Central memory CD8-positive, alpha-beta T cell (primary cell): ENCODE measurements around the gene ABCA3.
A peak's percentile ranks its signal among the peaks of the same experiment; 100 is the strongest.
"Not testable (repeated sequence)": the region's sequence is repeated elsewhere in the genome, so short reads cannot be mapped to it uniquely, and the experiment has no call there.

Experiments
- ATAC-seq: fragments of 150-1000 bp; cut with Tn5 transposase; replicated peaks from 2 replicates; pipeline ENCODE4 v1.10.0; 2022; ENCODE audit warnings: mild to moderate bottlenecking, moderate FRiP score, moderate number of reproducible peaks; ENCODE audit not compliant: poor library complexity, severe bottlenecking; ENCODE audit errors: extremely low read depth
- DNase-seq, 2 donors: peaks; one replicate each; pipeline ENCODE4 v3.0.0; 2021; ENCODE audit warnings: low spot score in 2 of 2
- H3K27ac Mint-ChIP-seq: one replicate; pipeline ENCODE4 v1.8.0; 2022; ENCODE audit warnings: low read depth, mild to moderate bottlenecking, moderate library complexity, mixed read lengths
- H3K27me3 Mint-ChIP-seq: one replicate; pipeline ENCODE4 v1.8.0; 2022; ENCODE audit warnings: mixed read lengths
- H3K36me3 Mint-ChIP-seq: one replicate; pipeline ENCODE4 v1.8.0; 2022; ENCODE audit warnings: mild to moderate bottlenecking, moderate library complexity, mixed read lengths; ENCODE audit not compliant: insufficient read depth
- H3K4me1 Mint-ChIP-seq: one replicate; pipeline ENCODE4 v1.8.0; 2022; ENCODE audit warnings: mixed read lengths
- H3K4me3 Mint-ChIP-seq: one replicate; pipeline ENCODE4 v1.8.0; 2022; ENCODE audit warnings: mild to moderate bottlenecking, moderate library complexity, mixed read lengths
- H3K9me3 Mint-ChIP-seq: one replicate; pipeline ENCODE4 v1.8.0; 2022; ENCODE audit warnings: mixed read lengths

Gene ABCA3

DNA sequence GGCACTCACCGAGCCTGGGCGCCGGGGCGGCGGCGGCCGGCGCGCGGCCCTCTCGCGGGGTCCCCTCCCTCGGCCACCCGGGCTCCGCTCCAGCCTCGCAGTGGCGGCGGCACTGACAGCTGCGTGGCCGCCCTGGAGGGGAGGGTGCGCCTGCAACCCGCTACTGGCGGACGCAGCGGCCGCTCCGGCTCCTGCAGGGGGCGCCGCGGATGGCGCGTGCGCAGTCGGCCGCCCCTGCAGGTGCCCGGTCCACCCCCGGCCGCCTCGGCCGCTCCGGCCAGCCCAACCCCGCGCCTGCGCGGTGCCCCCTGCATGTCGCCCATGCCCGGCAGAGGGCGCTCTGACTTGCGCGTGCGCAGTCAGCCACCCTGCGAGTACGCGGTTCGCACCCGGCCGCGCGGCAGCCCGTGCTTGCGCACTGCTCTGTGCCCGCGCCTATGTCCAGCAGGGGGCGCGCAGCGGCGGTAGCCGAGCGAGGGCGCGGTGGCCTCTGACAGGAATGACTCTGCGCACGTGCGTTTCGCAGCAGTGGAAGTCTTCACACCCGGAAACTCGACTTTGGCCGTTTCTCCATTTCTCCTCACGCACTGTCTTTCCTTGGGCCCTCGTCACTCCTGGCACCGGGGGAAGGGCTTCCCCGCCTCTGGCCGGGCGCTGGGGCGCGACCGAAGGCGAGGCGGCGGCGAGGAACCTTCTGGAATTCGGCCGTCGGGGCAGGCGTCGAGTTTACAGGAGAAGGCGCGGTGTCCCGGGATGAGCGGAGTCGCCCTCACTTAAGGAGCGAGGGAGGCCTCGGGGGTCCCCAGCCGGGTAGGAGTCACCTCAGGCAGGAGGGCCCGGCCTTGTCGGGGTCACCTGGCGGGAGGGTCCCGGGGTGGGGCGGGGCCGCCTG, at the start of gene ABCA3:
ABCA3 (minus strand) TSS at position 165 of the 892 bp plus-strand sequence. CDS start 14,262 bp downstream, outside the sequence.
- Mint-ChIP-seq H3K27me3 (no peaks in the 10 kb centered on the region), H3K36me3 (peaks cover 7% of the 10 kb centered on the region), H3K9me3 (no peaks in the 10 kb centered on the region), H3K4me3 (peak within 1 kb of the TSS; percentile 82), H3K4me1 (peaks cover 17% of the 10 kb centered on the region), H3K27ac (peak within 1 kb of the TSS; percentile 35)
- DNase-seq (peak; percentile 90 to 95), ATAC-seq (peak; percentile 94)

DNA sequence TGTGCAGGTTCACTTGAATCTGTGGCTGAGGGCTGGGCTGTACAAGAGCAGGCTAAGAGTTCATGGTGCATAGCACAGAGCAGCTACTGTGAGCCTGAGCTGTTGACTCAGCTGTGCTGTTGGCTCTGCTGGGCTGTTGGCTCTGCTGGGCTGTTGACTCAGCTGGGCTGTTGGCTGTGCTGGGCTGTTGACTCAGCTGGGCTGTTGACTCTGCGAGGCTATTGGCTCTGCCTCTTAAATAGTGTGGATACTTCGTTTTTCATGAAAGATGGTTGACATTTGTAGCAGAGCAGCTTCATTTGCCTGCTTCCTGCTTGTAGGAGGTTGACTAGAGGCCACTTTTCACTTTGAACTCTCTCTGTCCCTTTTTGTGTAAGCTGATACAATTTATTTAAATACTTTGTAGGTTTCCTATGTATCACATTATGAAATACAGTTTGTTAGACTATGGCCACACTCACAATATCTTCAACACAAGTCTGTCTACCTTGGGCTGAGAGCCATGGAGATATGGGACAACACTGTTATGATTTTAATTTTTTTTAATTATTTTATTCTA, 48.4 kb upstream of the ABCA3 start:
- Mint-ChIP-seq H3K9me3 (peaks cover 5% of the 10 kb centered on the region), H3K36me3 (peaks cover 2% of the 10 kb centered on the region), H3K4me3 (no peak overlapping the region), H3K27ac (no peak overlapping the region), H3K4me1 (no peaks in the 10 kb centered on the region), H3K27me3 (peaks cover 10% of the 10 kb centered on the region)
- ATAC-seq (no peak), DNase-seq (no peak)

DNA sequence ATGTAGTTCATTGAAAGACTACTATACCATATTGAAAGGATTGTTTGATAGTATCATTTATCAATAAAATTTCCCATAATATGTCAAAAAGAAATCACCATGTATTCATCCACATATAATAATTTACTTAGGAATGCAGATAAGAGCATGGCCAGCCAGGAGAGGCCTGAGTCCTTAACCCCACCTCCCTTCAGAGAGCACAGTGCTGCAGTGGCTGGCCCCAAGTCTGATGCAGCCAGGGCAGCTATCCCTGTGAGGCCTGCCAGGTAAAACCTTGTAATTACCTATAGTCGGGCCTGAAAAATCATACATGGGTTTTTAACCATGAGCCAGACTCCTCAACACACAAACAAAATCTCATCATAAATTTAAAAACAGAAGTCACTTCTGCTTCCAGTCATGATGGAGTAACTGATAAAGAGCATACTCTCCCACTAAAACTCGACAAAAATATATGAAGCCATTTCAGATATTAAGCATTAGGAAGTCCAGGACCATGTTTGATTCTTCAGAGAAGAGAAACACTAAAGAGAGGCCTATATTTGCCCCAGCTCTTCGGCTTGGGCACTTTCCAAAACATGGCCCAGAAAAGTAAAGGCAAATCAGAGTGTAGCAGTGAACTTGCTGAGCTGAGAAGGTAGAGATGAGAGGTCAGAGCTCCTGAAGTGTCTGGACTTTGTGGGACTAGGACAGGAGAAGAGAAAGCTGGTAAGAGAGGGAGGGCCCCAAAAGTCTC, 47.8 kb upstream of the ABCA3 start:
- H3K27ac Mint-ChIP-seq = no peak overlapping the region
- H3K9me3 Mint-ChIP-seq = peaks cover 5% of the 10 kb centered on the region
- no peak for ATAC-seq
- H3K4me3 Mint-ChIP-seq = no peak overlapping the region
- peaks cover under 1% of the 10 kb centered on the region for H3K36me3 Mint-ChIP-seq
- peaks cover 10% of the 10 kb centered on the region for H3K27me3 Mint-ChIP-seq
- no peak for DNase-seq
- no peaks in the 10 kb centered on the region for H3K4me1 Mint-ChIP-seq

DNA sequence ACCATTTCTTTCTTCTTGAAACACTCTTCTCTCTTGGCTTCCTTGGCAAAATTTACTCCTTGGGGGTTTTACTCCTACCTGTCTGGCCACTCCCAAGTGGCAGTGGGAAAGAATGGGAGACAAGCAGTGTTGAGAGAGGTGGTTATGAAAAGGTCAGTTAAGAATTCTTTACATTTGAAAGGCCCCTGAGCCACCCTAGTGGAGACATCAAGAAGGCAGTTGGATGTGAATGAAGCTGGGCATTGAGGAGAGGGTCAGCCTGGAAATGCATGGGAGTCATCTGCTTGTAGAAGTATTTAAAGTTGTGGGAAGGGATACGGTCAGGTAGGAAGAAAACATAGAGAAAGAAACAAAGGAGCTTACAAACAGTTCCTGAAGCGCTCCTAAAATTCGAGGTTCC, 46.5 kb upstream of the ABCA3 start:
- DNase-seq (no peak), ATAC-seq (no peak)
- H3K27me3 Mint-ChIP-seq = peaks cover 10% of the 10 kb centered on the region
- H3K27ac Mint-ChIP-seq = no peak overlapping the region
- no peaks in the 10 kb centered on the region for H3K4me1 Mint-ChIP-seq
- peaks cover 5% of the 10 kb centered on the region for H3K9me3 Mint-ChIP-seq
- H3K4me3 Mint-ChIP-seq = no peak overlapping the region
- H3K36me3 Mint-ChIP-seq = no peaks in the 10 kb centered on the region

DNA sequence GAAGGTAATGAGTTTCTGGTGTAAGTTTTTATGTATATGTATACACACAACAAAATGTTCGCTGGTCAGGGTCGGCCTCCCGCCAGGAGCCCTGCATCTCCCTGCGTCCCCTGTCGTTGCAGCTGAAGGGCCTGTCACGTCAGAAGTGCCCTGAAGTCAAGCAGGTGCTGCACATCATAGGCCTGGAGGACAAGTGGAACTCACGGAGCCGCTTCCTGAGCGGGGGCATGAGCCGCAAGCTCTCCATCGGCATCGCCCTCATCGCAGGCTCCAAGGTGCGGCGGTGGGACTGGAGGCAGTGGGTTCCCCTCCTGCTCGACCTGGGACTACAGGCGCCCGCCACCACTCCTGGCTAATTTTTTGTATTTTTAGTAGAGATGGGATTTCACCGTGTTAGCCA, 45.5 kb upstream of the ABCA3 start:
- peaks cover 11% of the 10 kb centered on the region for H3K27me3 Mint-ChIP-seq
- H3K27ac Mint-ChIP-seq, DNase-seq, H3K36me3 Mint-ChIP-seq, H3K4me3 Mint-ChIP-seq, ATAC-seq, H3K9me3 Mint-ChIP-seq, H3K4me1 Mint-ChIP-seq: not testable (repeated sequence)

DNA sequence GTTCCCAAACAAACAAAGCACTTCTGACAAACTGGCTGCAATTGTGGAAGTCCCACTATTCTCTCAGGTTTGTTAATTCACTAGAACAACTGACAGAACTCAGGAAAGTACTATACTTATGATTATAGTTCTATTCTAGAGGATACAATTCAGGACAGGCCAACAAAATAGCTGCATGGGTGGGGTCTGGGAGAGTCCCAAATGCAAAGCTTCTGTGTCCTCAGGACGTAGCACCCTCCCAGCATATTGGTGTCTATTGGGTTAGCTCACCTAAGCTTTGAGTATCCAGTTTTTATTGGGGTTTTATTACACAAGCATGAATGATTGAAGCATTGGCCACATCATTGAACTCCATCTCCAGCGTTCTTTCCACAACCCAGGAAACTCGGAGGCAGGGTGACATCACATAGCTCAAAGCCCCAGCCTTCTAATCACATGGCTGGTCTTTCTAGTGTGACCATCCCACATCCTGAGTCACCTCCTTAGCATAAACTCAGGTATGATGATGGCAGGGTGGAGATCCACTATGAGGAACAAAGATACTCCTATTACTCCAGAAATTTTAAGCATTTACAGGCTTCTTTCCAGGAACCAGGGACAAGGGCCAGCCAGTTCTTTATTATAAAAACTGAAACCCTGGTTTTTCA, 44.8 kb upstream of the ABCA3 start:
- no peaks in the 10 kb centered on the region for H3K4me1 Mint-ChIP-seq
- DNase-seq (no peak), ATAC-seq (no peak)
- H3K27ac Mint-ChIP-seq = no peak overlapping the region
- peaks cover 5% of the 10 kb centered on the region for H3K9me3 Mint-ChIP-seq
- H3K27me3 Mint-ChIP-seq = peaks cover 11% of the 10 kb centered on the region
- H3K4me3 Mint-ChIP-seq = no peak overlapping the region
- H3K36me3 Mint-ChIP-seq = no peaks in the 10 kb centered on the region

DNA sequence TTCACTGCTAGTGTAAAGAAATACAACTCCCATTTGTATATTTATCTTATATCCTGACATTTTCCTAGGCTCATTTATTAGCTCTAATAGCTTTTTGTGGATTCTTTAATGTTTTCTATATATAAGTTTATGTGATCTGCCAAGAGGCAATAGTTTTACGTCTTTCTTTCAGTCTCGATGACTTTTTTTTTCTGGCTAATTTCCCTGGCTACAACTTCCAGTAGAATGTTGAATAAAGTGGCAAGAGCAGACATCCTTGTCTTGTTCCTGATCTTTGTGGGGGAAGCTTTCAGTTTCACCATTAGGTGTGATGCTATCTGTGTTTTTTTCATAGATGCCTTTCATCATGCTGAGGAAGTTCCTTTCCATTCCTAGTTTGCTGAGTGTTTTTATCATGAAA, 43.9 kb upstream of the ABCA3 start:
- Mint-ChIP-seq H3K27ac (no peak overlapping the region), H3K9me3 (peaks cover 5% of the 10 kb centered on the region), H3K27me3 (peaks cover 11% of the 10 kb centered on the region), H3K36me3 (no peaks in the 10 kb centered on the region), H3K4me1 (no peaks in the 10 kb centered on the region), H3K4me3 (no peak overlapping the region)
- DNase-seq (no peak), ATAC-seq (no peak)

DNA sequence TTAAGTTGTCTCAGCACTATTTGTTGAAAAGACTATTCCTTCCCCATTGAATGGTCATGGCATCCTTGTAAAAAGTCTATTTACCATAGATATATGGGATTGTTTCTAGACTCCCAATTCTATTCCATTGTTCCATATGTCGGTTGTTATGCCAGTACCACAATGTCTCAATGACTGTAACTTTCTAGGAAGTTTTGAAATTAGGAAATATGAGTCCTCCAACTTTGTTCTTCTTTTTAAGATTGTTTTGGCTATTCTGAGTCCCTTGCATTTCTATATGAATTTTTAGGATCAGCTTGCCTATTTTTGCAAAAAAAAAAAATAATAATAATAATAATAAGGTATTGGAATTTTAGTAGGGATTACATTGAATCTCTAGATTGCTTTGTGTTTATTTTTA, 43.0 kb upstream of the ABCA3 start:
- H3K4me1 Mint-ChIP-seq = no peaks in the 10 kb centered on the region
- no peak overlapping the region for H3K27ac Mint-ChIP-seq
- no peak overlapping the region for H3K4me3 Mint-ChIP-seq
- no peak for DNase-seq
- H3K9me3 Mint-ChIP-seq = peaks cover 2% of the 10 kb centered on the region
- no peaks in the 10 kb centered on the region for H3K36me3 Mint-ChIP-seq
- peaks cover 11% of the 10 kb centered on the region for H3K27me3 Mint-ChIP-seq
- ATAC-seq = no peak

DNA sequence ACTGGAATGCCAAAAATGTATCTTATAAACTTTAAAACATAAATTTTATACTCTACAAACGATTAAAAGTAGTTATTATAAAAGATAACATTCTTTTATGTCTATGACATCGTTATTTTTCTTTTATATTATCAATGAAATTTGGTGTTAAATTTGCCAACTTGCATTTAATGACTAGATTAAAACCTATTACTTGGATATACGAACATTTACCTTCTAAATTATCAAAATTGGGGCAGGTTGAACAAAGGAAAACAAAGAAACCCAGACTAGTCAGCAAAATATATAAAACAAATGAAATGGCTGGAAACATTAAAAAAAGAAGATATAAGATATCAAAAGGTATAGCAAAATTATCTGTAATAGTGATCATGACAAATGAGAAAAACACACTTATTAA, 34.1 kb upstream of the ABCA3 start:
- ATAC-seq (no peak), DNase-seq (no peak)
- H3K9me3 Mint-ChIP-seq = no peaks in the 10 kb centered on the region
- no peaks in the 10 kb centered on the region for H3K4me1 Mint-ChIP-seq
- H3K27ac Mint-ChIP-seq = no peak overlapping the region
- H3K27me3 Mint-ChIP-seq = peaks cover 28% of the 10 kb centered on the region
- H3K36me3 Mint-ChIP-seq = no peaks in the 10 kb centered on the region
- no peak overlapping the region for H3K4me3 Mint-ChIP-seq

DNA sequence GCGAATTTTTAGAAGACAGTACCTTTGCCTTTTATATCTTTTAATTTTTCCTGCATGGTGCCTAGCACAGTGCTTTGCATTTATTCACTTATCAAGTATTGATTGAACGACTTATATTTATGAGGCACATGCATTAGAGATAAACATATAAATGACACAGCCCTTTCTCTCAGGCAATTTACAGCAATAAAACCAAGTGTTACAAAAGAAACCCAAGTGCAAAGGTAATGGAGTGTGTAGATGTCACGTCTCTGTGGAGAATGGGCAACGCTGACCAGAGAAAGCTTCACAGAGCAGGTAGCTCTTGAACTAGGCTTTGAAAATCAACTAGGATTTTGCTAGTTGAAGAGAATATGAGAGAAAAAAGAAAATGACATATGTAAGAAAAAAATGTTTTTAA, 32.6 kb upstream of the ABCA3 start:
- DNase-seq = no peak
- Mint-ChIP-seq H3K36me3 (no peaks in the 10 kb centered on the region), H3K27me3 (peaks cover 40% of the 10 kb centered on the region), H3K9me3 (no peaks in the 10 kb centered on the region), H3K4me1 (no peaks in the 10 kb centered on the region), H3K27ac (no peak overlapping the region), H3K4me3 (no peak overlapping the region)
- ATAC-seq = no peak

DNA sequence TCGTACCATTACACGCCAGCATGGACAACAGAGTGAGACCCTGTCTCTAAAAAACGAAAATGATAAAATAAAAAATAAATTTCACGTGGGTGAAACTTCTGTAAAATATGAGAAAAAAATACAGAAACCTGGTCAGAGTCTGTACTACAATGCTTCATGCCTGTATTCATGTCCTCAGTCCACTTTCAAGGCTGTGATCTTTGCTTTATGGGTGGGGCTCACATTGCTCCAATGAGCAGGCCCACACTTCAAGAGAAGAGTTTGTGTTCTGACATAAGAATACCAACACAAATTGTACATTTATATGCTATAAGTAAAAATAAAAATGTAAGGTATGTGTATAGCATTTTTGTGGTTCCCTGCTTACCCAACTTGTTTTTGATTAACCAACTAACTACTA, 32.2 kb upstream of the ABCA3 start:
- no peak for ATAC-seq

DNA sequence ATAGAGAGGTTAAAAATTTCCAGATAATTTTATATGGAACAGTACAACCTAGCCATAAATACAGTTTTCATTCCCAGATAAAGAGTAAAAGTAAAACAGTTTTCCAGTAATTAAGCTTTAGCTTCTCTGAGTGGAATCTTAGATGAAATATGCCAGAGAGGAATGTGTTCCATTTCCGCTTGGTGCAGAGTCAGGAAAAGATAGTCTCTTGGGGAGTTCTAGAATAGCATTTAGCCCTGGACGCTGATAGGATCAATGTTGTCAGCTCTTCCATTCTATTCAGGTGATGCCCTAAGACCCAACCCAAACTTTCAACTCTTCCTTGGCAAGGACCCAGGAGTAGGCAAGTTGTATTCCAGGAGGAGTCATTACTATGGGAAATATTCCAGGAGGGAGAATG, 30.9 kb upstream of the ABCA3 start:
- H3K27ac Mint-ChIP-seq = no peak overlapping the region
- peaks cover 54% of the 10 kb centered on the region for H3K27me3 Mint-ChIP-seq
- H3K4me3 Mint-ChIP-seq = no peak overlapping the region
- no peaks in the 10 kb centered on the region for H3K9me3 Mint-ChIP-seq
- H3K36me3 Mint-ChIP-seq = no peaks in the 10 kb centered on the region
- ATAC-seq = no peak
- DNase-seq = no peak
- H3K4me1 Mint-ChIP-seq = no peaks in the 10 kb centered on the region

More for the DNA sequence above, 32.2 kb upstream of the ABCA3 start:
- no peaks in the 10 kb centered on the region for H3K9me3 Mint-ChIP-seq
- DNase-seq = no peak
- no peaks in the 10 kb centered on the region for H3K36me3 Mint-ChIP-seq
- no peak overlapping the region for H3K27ac Mint-ChIP-seq
- no peak overlapping the region for H3K4me3 Mint-ChIP-seq
- H3K27me3 Mint-ChIP-seq = peaks cover 45% of the 10 kb centered on the region
- no peaks in the 10 kb centered on the region for H3K4me1 Mint-ChIP-seq
